C4-2B (cell line): ENCODE measurements around the gene HACD2.

Experiments
- H3K27ac ChIP-seq: fragments of 450-650 bp; 2 replicates; pipeline ENCODE4 v1.5.1; 2017
- ZFX ChIP-seq: fragments of 450-650 bp; IDR thresholded peaks from 2 replicates; pipeline ENCODE4 v1.6.1; 2017
- TF ChIP-seq, protein P1 (sequence below): fragments of 450-650 bp; conservative IDR thresholded peaks from 2 replicates; pipeline ENCODE4 v1.5.1; 2017; ENCODE audit warnings: mild to moderate bottlenecking

HACD2 gene

DNA sequence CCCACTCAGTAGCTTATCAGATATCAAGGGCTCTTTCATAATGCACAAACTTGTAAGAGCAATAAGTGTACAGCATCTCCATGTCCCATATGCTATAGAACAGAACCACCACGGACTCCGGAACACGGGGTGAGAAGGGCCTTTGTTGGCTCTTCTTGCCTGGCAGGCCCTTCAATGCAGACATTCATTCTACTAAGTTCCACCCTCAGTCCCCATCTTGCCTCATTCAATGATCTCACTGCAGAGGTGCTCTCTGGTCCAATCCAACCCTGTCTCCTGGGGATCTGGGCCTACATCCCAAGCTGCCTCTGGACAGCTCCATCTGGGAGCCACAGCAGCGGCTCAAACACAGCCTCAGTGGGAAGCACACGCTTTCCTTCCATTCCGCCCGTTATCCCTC is 16.8 kb downstream of the HACD2 start:
- no peak overlapping the region for H3K27ac ChIP-seq
- TF ChIP-seq, protein P1, sequence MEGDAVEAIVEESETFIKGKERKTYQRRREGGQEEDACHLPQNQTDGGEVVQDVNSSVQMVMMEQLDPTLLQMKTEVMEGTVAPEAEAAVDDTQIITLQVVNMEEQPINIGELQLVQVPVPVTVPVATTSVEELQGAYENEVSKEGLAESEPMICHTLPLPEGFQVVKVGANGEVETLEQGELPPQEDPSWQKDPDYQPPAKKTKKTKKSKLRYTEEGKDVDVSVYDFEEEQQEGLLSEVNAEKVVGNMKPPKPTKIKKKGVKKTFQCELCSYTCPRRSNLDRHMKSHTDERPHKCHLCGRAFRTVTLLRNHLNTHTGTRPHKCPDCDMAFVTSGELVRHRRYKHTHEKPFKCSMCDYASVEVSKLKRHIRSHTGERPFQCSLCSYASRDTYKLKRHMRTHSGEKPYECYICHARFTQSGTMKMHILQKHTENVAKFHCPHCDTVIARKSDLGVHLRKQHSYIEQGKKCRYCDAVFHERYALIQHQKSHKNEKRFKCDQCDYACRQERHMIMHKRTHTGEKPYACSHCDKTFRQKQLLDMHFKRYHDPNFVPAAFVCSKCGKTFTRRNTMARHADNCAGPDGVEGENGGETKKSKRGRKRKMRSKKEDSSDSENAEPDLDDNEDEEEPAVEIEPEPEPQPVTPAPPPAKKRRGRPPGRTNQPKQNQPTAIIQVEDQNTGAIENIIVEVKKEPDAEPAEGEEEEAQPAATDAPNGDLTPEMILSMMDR: no peak
- TF ChIP-seq ZFX: no peak

DNA sequence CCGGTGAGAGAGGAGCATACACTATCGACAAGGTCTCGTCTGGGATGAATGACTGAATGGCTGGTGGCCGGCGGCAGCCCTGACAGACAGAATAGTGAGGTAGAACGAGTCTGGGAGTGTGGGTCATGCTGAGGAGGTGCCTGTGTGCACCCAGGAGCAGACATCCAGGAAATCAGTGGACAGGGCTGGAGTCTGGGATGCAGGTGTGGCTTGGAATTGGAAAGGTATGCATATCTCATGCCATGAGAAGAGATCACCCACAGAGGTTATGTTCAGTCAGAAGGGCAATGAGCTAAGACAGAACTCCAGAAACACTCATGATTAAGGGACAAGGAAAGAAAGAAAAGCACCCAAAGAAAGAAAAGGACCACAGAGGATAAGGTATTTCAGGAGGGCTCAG is 20.8 kb downstream of the HACD2 start:
- H3K27ac ChIP-seq: no peak overlapping the region
- TF ChIP-seq, protein P1: no peak
- no peak for TF ChIP-seq ZFX

DNA sequence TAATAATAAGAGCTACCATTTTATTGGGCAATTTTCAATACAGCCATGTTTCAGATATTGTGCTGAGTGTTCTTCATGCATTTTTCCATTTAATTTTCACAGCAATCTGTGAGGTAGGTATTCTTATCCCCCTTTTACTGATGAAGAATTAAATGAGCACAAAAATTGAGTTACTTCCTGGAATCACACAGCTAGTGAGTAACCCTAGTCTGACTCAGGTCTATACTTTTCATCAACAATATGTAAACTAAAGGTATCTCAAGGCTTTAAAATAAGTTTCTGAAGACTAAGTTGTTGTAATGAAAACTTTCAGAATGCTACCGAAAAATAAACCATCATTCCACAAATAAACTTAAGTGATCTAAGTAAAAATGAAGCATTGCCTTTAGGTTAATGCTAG is 22.3 kb downstream of the HACD2 start:
- no peak overlapping the region for H3K27ac ChIP-seq
- TF ChIP-seq, protein P1: no peak
- TF ChIP-seq ZFX: no peak

DNA sequence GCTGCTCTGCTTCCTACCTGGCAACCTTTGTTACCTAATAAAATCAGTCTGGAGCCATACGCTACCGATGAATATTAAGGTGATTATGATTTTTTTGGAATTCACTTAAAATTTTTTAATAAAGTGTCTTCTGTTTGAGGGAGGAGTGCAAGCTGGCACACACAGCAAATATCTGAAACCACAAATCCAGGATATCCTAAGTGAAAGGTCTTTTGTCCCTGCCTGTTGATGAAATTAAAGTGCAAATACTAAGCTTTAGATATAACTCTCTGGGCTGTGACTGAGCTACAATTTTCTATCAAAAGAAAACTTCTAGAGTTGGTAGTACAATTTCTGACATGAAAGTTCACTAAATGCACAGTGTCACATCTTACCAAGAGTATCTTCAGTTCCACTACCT is 23.7 kb downstream of the HACD2 start:
- no peak overlapping the region for H3K27ac ChIP-seq
- no peak for TF ChIP-seq ZFX
- TF ChIP-seq, protein P1: no peak

DNA sequence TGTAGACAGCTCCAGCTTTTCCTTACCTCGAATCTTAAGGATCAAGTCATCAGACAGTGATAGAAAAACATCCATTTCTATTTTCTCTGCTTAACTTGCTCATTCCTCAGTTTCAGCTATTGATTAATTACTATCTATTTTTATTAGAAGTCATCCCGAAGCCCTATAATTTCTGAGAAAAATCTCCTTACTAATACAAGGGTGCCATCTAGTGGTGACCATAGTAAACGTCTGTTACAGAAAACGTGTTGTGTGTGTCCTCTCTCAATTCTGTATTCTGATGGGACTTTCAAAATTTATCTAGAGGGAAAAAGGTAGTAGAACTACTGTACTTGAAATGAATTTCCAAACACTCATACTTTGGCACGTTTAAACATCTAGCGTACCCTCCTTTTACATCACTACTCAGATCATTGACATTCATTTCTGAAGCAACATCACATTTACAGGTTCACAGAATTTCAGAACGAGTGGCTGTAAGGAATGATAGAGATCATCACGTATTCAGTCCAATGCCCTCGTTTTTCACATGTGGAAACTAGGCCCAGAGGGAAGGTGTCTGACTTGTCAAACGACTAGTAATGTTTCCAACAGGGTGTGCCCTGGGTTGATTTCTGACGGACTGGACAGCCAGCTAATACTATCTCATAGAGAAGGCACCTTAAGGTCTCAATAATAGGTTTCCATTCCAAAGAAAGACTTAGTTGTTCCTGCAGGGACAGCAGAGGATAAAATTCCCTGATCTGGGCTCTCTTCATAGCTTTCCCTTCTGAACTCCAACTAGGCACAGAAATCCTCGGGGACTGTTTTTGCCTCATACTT is 25.6 kb downstream of the HACD2 start:
- TF ChIP-seq, protein P1: peak; percentile 94
- TF ChIP-seq ZFX: no peak
- no peak overlapping the region for H3K27ac ChIP-seq

DNA sequence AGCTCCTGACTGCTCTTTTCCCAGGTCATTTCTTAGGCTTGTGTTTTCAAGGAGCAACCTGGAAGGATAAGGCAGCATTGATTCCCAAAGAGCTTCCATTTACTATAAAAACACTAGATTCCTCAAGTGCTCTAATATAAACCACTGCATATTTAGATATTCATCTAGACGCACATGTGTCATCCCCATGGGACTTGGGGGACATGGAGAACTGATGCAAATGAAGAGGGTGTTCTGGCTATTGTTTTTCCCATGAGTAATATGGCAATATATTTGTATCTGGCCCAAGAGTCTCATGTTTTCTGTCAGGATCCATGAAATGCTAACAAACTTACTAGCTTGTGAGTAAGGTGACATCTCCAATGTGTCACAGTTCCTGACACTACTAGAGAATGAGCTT is 31.3 kb downstream of the HACD2 start:
- no peak overlapping the region for H3K27ac ChIP-seq
- no peak for TF ChIP-seq ZFX
- TF ChIP-seq, protein P1: no peak

DNA sequence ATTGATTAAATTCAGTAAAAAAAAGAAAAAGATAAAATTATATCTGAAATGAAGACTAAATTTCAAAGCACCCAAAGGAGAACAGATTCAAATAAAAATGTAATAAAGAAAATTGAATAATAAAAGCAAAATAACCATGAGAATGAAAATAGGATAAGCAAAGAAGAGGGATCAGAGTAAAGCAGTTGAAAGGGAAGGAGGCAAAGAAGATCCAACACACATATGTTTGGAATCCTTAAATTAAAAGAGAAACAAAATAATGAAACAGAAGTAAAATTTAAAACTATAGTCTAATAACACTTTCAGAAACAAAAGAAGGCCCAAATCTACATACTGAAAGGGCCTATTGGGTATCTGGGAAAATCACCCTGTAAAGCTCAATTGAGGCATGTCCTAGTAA is 32.1 kb downstream of the HACD2 start:
- no peak overlapping the region for H3K27ac ChIP-seq
- TF ChIP-seq, protein P1: no peak
- no peak for TF ChIP-seq ZFX
